Astrocyte of the spinal cord (primary cell): ENCODE measurements around the gene RCC2.

Source experiments
- DNase-seq: peaks from one replicate; pipeline ENCODE4 v3.0.0; 2011; ENCODE audit warnings: low read depth, low spot score
- H3K4me3 ChIP-seq: 2 replicates; pipeline ENCODE4 v1.5.1; 2011; ENCODE audit warnings: low read depth, mild to moderate bottlenecking, low read length, moderate library complexity
- in situ Hi-C: cut with HindIII; loops from 2 replicates; pipeline ENCODE4 v1.10.0; 2017; ENCODE audit warnings: low sequenced_read_pairs
- TF ChIP-seq, protein P1 (sequence below): IDR thresholded peaks from 2 replicates; pipeline ENCODE4 v1.5.1; 2012; ENCODE audit warnings: low read depth, mild to moderate bottlenecking, low read length, inconsistent platforms

RCC2 gene

DNA sequence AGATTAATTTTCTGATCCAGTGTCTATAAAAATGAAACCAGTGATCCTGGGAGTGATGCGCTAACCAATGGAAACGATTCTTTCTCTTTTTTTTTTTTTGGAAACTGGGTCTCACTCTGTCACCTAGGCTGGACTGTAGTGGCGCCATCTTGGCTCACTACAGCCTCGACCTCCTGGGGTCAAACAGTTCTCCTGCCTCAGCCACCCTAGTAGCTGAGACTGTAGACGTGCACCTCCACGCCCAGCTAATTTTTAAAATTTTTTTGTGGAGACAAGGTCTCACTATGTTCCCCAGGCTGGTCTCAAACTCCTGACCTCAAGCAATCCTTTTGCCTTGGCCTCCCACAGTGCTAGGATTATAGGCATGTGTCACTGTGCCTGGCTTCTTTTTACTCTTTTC, 3.4 kb upstream of the RCC2 start:
- no peak for DNase-seq
- in situ Hi-C loops, result no loop called here
- no peak overlapping the region for H3K4me3 ChIP-seq
- TF ChIP-seq, protein P1, sequence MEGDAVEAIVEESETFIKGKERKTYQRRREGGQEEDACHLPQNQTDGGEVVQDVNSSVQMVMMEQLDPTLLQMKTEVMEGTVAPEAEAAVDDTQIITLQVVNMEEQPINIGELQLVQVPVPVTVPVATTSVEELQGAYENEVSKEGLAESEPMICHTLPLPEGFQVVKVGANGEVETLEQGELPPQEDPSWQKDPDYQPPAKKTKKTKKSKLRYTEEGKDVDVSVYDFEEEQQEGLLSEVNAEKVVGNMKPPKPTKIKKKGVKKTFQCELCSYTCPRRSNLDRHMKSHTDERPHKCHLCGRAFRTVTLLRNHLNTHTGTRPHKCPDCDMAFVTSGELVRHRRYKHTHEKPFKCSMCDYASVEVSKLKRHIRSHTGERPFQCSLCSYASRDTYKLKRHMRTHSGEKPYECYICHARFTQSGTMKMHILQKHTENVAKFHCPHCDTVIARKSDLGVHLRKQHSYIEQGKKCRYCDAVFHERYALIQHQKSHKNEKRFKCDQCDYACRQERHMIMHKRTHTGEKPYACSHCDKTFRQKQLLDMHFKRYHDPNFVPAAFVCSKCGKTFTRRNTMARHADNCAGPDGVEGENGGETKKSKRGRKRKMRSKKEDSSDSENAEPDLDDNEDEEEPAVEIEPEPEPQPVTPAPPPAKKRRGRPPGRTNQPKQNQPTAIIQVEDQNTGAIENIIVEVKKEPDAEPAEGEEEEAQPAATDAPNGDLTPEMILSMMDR, result no peak

DNA sequence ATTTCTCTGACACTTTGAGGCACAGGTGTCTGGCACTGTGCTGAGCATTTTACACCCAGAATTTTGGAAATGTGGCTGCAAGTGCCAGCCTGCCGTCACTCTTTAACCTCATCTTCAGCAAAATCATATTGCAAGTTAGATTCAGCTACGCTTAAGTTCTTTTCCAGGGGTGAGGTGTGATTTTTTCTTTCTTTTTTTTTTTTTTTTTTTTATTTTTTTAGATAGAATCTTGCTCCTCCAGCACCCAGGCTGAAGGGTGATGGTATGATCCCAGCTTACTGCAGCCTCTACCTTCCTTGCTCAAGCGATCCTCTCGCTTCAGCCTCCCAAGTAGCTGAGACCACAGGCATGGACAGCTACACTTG, 2.5 kb upstream of the RCC2 start:
- DNase-seq, result no peak
- in situ Hi-C loops, result no loop called here
- H3K4me3 ChIP-seq, result no peak overlapping the region
- TF ChIP-seq, protein P1, result no peak

DNA sequence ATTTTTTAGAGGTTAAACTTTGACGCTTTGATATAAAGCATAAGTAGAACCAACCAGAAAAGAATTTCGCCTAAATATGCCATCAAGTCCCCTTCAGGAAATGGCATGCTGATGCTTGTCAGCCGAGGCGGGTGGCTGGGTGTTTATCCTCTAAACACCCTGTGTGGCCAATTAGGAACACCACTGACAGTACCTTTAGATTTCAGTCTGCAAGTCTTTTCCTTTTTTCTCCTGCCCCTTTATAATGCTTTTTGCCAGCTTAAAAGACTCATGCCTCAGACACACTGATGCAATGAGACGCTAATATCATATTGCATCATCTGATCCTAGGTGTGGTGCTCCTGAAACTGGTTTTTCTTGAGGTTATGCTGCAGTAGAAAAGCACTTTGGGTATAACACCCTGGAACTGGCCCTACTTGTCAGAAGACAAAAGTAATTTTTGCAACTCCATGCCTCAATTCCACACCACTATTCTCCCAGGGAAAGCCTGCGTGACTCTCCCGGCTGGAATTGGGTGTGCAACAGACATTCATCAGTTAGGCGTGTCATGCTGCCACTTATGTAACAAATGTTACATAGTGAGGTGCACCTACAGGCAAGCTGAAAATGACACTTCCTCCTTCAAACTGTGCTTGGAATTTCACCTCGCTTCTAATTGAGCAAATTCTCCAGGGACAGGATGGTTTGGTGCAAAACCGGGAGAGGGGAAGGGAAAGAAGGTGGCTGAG, 2.0 kb upstream of the RCC2 start:
- in situ Hi-C loops, result no loop called here
- TF ChIP-seq, protein P1, result no peak
- H3K4me3 ChIP-seq, result no peak overlapping the region
- peak; percentile 63 for DNase-seq

DNA sequence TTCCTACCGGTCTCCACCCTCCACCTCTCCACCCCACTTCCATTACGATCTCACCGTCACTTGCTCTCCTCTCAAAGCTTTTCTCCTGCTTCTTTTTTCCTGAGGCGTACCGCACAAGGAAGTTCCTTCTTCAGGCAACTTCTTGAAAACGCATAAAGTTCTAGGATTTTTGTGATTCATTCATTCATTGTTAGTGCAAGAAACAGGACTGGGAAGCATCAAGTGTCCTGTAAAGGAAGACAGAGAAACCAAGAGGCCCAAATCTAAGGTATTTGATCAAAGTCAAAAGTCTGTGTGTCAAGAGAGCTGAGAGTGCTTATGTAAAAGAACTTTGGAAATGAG, 1.3 kb upstream of the RCC2 start:
- in situ Hi-C loops, result no loop called here
- TF ChIP-seq, protein P1, result no peak
- no peak overlapping the region for H3K4me3 ChIP-seq
- DNase-seq, result no peak

DNA sequence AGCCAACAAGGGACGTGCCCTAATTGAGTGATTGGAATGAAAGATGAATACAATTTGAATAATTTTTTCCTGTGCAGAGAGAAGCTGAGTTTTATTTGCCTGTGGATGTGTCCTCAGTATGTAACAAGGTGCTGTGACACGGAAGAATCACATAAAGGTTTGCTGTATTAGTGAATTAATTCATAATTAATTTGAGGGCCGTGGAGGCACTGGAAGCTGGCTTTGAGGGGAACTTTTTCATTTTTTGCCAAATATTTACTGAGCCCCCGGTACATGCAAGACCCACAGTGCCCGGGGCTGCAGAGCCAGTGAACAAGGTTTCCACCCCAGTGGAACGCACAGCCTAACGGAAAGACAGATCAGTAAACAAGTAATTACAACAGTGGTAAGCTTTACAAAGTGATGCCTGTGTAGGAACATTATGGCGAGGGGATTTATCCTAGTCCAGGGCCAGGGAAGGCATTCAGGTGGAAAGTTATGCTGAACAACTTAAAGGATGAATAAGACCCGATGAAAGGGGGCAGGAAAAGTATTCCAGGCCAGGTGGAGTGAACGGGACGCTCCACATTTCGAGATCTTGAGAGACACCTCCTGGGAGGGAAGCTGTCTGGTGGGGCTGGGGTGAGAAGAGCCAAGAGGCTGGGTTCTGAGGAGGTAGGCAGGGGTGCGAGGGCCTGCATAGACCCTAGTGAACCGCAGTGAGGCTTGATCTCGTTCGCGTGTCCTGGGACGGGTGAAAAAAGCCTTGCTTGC, 773 bp upstream of the RCC2 start:
- peak overlapping the region; percentile 44 for H3K4me3 ChIP-seq
- in situ Hi-C loops, result no loop called here
- DNase-seq, result no peak
- TF ChIP-seq, protein P1, result no peak

DNA sequence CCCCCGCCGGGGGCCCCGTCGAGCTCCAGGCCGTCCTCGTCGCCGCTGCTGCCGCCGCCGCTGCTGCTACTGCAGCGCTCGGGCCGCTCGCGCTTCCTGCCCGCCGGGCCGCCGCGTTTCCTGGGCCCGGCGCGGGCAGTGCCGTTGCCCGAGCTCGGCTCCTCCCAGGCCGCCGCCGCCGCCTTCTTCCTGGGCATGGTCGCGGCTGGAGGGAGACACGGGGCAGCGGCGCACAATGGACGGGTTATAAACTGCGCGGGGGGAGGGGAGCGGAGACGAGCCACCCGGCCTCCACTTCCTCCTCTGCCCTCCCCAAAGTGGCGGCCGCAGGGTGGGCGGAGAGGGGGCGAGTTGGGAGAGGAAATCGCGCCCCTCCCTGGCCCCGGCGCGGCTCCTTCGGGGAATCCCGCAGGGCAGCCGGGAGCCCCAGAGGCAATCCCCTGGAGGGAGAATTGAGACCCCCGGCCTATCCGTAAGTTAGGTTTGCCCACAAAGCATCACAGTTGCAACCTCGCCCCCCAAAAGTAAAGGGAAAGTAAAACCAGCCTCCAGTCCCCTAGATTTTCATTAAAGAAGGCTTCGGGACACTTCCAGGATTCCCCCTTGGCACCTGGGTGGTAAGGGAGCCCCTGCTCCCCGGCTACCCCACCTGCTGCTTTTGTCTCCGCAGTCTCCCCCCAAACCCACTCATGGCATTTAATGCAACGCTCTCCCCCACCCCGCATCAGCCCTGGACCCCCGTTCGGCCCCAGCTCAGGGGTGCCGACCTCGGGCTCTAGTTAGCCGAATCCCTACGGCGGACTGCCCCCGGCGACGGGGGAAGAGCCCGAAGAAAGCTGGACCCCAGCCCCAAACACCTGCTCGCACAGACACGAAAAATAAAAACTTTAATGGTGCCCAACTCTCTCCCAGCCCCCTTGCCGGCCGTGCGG, 893 bp downstream of the RCC2 start:
- in situ Hi-C loops, result no loop called here
- peak overlapping the region; percentile 91 for H3K4me3 ChIP-seq
- TF ChIP-seq, protein P1, result no peak
- peak; percentile 48 for DNase-seq
